Subcutaneous adipose tissue (tissue), 4 donors: ENCODE data around the gene BCORL1. TPM values are rescaled to one million over a fixed set of nuclear protein-coding genes. Genes with fewer than 3 reads are reported as not detected.

Experiments used
- total RNA-seq, 4 donors: library from RNA; depleted of rRNA; stranded (reverse); fragments of >200 nt; gene quantifications; one replicate each; pipeline ENCODE4 v1.1.0, GENCODE V29; 2016
- TF ChIP-seq, protein P1 (sequence below): fragments of 450-650 bp; IDR thresholded peaks from one replicate; pipeline ENCODE4 v1.5.1; 2016; ENCODE audit warnings: low read depth, mild to moderate bottlenecking, control low read depth, antibody characterized with exemption, moderate library complexity

Gene BCORL1
- total RNA-seq, 4 donors from 2014 or later: 4.1 to 13.9 (median 4.4) TPM

DNA sequence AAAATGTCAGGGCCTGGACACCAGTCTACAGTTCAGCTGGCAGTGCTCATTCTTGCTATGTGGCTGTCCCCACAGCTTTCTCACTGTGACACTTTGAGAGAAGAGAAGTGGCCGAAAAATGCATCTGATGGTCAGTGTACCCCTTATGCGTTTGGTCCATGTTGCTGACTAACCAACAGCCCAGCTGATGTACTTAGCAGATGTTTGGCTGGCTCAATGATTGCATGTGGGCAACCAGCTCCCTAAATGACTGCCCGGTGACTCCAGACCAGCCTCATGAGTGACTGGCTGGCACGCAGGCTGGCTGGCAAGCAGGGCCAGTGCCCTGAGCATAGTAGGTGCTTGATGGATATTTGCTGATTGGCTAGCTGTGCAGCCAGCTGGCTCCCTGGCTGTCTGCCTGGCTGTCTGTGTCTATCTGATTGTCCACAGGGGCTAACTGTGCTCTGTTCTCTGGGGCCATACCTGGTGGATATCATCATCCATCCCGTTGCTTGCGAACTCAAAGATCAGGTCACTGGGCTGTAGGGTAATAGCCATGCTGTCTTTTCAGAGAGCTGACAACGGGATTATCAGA, 98.4 kb downstream of the BCORL1 start:
- TF ChIP-seq, protein P1, sequence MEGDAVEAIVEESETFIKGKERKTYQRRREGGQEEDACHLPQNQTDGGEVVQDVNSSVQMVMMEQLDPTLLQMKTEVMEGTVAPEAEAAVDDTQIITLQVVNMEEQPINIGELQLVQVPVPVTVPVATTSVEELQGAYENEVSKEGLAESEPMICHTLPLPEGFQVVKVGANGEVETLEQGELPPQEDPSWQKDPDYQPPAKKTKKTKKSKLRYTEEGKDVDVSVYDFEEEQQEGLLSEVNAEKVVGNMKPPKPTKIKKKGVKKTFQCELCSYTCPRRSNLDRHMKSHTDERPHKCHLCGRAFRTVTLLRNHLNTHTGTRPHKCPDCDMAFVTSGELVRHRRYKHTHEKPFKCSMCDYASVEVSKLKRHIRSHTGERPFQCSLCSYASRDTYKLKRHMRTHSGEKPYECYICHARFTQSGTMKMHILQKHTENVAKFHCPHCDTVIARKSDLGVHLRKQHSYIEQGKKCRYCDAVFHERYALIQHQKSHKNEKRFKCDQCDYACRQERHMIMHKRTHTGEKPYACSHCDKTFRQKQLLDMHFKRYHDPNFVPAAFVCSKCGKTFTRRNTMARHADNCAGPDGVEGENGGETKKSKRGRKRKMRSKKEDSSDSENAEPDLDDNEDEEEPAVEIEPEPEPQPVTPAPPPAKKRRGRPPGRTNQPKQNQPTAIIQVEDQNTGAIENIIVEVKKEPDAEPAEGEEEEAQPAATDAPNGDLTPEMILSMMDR: no peak

DNA sequence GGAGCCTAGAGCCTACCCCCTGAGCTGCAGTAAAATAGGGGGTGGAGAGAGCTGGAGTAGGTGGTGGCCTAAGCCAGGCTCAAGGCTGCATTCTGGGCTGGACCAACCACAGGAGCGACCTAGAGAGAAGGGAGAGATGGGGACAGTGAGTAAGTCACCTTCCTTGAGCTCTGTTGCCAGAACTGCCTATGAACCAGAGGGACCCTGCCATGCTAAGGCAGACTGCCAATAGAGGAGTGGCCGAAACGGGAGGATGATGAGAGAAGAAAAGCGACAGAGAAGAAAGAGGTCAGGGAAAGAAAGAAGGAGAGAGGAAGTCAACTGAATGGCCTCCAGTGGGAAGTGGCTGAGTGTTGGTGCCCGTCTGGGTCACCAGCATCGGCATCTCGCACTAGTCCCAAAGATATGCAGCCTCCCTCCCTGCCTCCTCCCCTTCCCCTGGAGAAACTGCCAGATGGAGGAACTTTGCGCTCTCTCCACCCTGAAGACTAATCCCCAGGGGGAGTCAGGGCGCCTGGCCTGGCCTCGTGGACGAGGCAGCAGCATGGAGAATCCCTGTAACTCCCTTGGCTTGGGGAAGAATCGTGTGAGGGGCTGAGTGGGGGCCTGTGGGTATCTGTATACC, 99.1 kb downstream of the BCORL1 start:
- TF ChIP-seq, protein P1: no peak

DNA sequence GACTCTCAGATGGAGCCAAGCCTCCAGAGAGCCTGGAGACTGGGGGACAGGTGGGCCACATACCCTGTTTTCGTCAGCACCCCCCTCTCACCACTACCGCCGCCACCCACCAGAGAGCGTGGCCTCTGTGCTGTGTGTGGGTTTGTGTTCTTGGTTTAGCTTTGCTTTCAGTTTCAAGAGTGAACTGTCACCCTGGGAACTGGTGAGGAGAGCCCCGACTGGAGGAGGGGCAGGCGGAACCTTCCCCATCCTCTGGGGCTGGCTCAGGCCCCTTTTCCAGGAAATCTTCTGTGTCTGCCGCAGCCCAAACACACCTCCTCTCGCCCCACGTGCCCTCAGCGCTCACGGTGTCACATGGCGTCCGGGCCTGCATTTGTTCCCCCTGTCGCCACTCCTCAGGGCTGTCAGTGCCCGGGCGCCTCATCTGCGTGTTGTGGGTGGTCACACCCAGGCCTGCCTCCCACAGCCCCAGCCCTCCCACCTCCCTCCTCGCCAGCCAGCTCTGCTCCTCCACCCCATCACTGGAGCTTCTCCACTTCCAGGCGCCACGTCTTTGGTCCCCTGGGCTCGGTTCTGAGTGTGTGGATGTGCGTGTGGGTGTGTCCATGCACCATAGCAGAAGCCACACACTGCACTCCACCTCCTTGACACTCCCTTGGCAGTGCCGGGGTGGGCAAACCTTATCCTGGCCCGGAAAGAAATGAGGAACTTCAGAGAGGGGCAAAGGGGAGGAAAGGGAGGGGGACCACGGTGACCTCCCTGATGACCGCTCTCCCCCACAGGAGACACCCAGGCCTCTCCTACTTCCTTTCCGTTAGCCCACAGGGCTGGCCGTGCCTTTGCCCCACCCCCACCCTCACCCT, 100.0 kb downstream of the BCORL1 start:
- TF ChIP-seq, protein P1: no peak

DNA sequence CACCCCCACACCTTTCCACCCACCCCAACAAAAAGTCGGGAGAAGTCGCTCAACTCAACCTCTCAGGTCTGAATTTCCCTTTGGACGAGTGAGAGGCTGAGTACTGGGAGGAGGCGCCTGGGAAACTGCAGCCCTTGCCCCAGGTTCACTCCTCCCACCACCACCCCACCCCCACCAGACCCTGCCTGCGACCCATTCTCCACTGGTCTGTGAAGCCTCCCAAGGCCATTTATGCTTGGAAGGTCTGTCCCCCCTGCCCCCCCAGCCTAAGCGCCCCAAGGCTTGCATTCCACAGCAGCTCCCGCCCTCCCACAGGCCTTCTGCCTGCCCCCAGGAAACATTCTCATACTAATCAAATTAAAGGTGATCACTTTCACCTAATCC, 100.7 kb downstream of the BCORL1 start:
- TF ChIP-seq, protein P1: no peak

DNA sequence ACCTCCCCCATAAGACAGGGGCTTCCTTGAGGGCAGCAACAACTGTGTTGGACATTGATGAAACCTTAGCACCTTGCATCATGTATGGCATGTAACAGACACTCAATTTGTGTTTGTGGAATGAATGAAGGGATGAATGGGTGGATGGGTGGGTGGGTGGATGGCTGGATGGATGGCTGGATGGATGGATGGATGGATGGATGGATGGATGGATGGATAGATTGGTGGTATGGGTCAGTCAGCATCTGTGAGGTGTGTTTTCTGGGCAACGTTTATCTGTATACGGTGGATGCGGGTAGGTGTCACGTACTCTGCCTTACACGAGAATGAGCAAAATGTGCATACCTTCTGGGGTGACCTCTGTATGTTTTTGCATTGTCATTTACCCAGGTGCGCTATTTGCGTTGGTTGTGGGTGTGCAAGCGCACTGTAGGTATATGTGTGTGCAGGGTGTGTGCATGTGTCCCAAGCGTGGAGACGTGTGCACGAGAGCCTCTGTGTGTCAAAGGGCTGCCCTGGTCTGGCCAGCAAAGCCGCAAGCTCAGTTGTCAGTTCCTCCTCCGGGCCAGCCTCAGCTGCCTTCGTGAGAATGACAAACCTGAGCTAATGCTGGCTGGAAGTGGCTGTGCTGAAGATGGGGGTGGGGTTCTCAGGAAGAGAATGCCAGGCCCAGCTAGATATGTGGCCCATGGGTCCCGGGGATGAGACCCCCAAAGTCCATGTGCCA, 101.4 kb downstream of the BCORL1 start:
- TF ChIP-seq, protein P1: no peak

DNA sequence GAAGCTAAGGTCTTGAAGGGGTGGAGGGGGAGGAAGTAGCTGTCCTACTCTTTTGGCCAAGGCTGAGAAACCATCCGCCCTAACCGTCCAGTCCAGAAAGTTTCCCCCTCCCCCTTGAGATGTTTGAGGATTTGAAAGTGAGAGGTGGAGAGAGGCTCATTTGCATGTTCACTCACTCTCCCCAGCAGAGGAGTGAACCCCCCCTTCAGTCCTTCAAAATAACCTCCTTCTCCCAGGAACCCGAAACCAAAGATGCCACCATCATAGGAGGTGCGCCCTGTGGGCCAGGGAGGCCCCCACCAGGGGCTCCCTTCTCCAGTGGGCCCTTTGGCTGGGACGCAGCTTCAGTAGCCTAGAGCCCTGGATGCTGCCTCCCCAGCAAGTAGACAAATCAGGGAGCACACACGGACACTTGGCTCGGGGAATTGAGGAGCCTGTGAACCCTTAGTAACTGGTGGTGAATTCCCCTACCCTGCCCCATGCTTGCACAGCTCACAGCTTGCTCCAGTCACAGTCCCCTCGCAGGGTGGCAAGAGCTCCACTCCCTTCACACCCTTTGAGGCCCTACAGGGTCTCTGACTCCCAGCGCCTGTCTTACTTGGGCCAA, 102.3 kb downstream of the BCORL1 start:
- TF ChIP-seq, protein P1: no peak
